HepG2 (cell line): ENCODE data around the gene DHRS12. TPM values are rescaled to one million over a fixed set of nuclear protein-coding genes. Genes with fewer than 3 reads are reported as not detected.

Source experiments
- ESRRA ChIP-seq: sonication (generic); formaldehyde crosslinking; IDR thresholded peaks from 2 replicates; pipeline ENCODE4 v1.5.1; 2020; ENCODE audit warnings: mild to moderate bottlenecking, low read depth, missing genetic modification reagents
- FLYWCH1 ChIP-seq: sonication (generic); formaldehyde crosslinking; IDR thresholded peaks from 2 replicates; pipeline ENCODE4 v1.8.1; 2023; ENCODE audit warnings: mild to moderate bottlenecking, missing genetic modification reagents
- GATAD1 ChIP-seq: IDR thresholded peaks from 2 replicates; pipeline ENCODE4 v1.6.1; 2016; ENCODE audit warnings: missing genetic modification reagents, missing compliant biosample characterization
- GLI4 ChIP-seq: sonication (generic); formaldehyde crosslinking; IDR thresholded peaks from 2 replicates; pipeline ENCODE4 v1.5.1; 2020; ENCODE audit warnings: missing genetic modification reagents, mild to moderate bottlenecking, moderate library complexity, borderline replicate concordance
- HHEX ChIP-seq: IDR thresholded peaks from 2 replicates; pipeline ENCODE4 v1.6.1; 2016; ENCODE audit warnings: control low read depth
- KDM3A ChIP-seq: IDR thresholded peaks from 2 replicates; pipeline ENCODE4 v1.6.1; 2018; ENCODE audit warnings: low read depth, missing compliant biosample characterization
- NCOR1 ChIP-seq: fragments of 200-600 bp; sonication (generic); IDR thresholded peaks from 2 replicates; pipeline ENCODE4 v1.7.0; 2017; ENCODE audit warnings: antibody characterized with exemption, low read length, borderline replicate concordance
- RCOR2 ChIP-seq: IDR thresholded peaks from 2 replicates; pipeline ENCODE4 v1.6.1; 2016; ENCODE audit warnings: missing biosample characterization, missing genetic modification reagents
- RELA ChIP-seq: sonication (generic); formaldehyde crosslinking; IDR thresholded peaks from 2 replicates; pipeline ENCODE4 v1.4.0; 2020; ENCODE audit warnings: missing genetic modification reagents
- RNF2 ChIP-seq: fragments of 450-650 bp; conservative IDR thresholded peaks from 2 replicates; pipeline ENCODE4 v1.6.1; 2016; ENCODE audit warnings: low read depth
- SMARCC2 ChIP-seq: fragments of 450-650 bp; IDR thresholded peaks from 2 replicates; pipeline ENCODE4 v1.6.1; 2017; ENCODE audit warnings: antibody characterized with exemption, mild to moderate bottlenecking
- ZBTB3 ChIP-seq: sonication (generic); formaldehyde crosslinking; IDR thresholded peaks from 2 replicates; pipeline ENCODE4 v1.4.0; 2020; ENCODE audit warnings: low read depth, mild to moderate bottlenecking, moderate library complexity, missing genetic modification reagents, borderline replicate concordance
- ZFP62 ChIP-seq: sonication (generic); formaldehyde crosslinking; IDR thresholded peaks from 2 replicates; pipeline ENCODE4 v1.4.0; 2020; ENCODE audit warnings: missing genetic modification reagents
- ZNF670 ChIP-seq: sonication (generic); formaldehyde crosslinking; IDR thresholded peaks from 2 replicates; pipeline ENCODE4 v1.8.0; 2022; ENCODE audit warnings: mild to moderate bottlenecking, missing genetic modification reagents, borderline replicate concordance
- ZNF7 ChIP-seq: IDR thresholded peaks from 2 replicates; pipeline ENCODE4 v1.6.1; 2016; ENCODE audit warnings: missing biosample characterization, missing genetic modification reagents
- ZNF777 ChIP-seq: sonication (generic); formaldehyde crosslinking; IDR thresholded peaks from 2 replicates; pipeline ENCODE4 v1.4.0; 2020; ENCODE audit warnings: missing genetic modification reagents
- polyA plus RNA-seq, 8 experiments: library from polyadenylated mRNA; depleted of rRNA in 3 of 8; stranded (reverse) in 7 of 8; unstranded in 1 of 8; fragments of >200 nt; fragmentation: Illumina TruSeq in 4 of 8; extraction: Trizol in 4 of 8; gene quantifications; 2 replicates each; pipeline versions ENCODE4 v1.2.1 to v1.2.3, GENCODE V29; 2011 to 2016; ENCODE audit warnings: low read depth in 4 of 8, missing spikeins in 1 of 8, mixed read lengths in 1 of 8; ENCODE audit not compliant: insufficient read depth in 1 of 8
- total RNA-seq, 5 experiments: library from RNA; depleted of rRNA; stranded (reverse); fragments of >200 nt; fragmentation: Illumina TruSeq; extraction: Trizol; gene quantifications; 2 replicates each; pipeline ENCODE4 v1.2.3, GENCODE V29; 2016; ENCODE audit warnings: low read depth in 1 of 5
- TF ChIP-seq, protein P1 (sequence below): sonication (generic); formaldehyde crosslinking; IDR thresholded peaks from one replicate; pipeline ENCODE4 v1.5.1; 2020; ENCODE audit warnings: mild to moderate bottlenecking, missing genetic modification reagents; ENCODE audit errors: not compliant biosample characterization
- TF ChIP-seq, protein P2 (sequence below): sonication (generic); formaldehyde crosslinking; IDR thresholded peaks from 2 replicates; pipeline ENCODE4 v1.5.1; 2020; ENCODE audit warnings: mild to moderate bottlenecking, missing genetic modification reagents, moderate library complexity
- TF ChIP-seq, protein P3 (sequence below): sonication (generic); formaldehyde crosslinking; conservative IDR thresholded peaks from 2 replicates; pipeline ENCODE4 v1.8.1; 2023; ENCODE audit warnings: missing genetic modification reagents
- TF ChIP-seq, protein P4 (sequence below): sonication (generic); formaldehyde crosslinking; IDR thresholded peaks from 2 replicates; pipeline ENCODE4 v1.8.1; 2023; ENCODE audit warnings: mild to moderate bottlenecking, missing genetic modification reagents, borderline replicate concordance

Gene DHRS12
- total and polyA plus RNA-seq, 2 of the 13 experiments (the other 11 are each of a cell fraction or from before 2014, with no cell fraction given): 7.2 to 8.4 TPM

DNA sequence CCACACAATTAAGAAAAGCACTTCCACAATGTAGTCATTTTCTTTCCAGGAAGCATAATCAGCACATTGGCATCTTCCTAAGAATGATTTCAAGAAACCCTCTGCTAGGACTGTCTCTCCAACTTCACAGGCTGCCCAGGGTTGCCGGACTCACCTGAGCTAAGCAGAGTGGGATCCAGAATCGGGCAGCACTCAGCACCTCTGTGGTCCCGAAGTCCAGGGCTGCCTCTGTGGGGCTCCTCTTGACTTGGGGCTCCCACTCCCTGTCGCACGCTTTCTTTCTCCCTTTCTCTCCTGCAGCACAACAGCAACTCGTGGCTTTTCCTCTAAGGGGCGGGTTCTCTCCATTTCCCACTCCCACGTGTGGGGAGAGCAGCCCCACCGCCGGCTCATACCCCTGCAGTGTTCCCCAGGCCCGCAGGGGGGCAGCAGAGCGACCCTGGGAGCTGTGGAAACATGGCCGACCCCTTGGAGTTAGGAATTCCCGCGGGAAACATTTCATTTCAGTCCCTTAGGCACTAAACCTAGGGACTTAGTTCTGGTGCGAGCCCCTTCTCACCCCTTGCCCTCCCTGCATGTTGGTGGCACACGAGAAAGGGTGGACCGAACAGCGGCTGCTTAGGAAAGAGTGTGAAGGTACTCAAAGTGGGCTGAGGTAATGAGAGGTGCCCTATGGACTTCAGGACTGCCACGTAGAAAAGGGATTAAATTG, 41.1 kb upstream of the DHRS12 start, which contains the start of gene TMEM272 (continued):
- TF ChIP-seq, protein P1, sequence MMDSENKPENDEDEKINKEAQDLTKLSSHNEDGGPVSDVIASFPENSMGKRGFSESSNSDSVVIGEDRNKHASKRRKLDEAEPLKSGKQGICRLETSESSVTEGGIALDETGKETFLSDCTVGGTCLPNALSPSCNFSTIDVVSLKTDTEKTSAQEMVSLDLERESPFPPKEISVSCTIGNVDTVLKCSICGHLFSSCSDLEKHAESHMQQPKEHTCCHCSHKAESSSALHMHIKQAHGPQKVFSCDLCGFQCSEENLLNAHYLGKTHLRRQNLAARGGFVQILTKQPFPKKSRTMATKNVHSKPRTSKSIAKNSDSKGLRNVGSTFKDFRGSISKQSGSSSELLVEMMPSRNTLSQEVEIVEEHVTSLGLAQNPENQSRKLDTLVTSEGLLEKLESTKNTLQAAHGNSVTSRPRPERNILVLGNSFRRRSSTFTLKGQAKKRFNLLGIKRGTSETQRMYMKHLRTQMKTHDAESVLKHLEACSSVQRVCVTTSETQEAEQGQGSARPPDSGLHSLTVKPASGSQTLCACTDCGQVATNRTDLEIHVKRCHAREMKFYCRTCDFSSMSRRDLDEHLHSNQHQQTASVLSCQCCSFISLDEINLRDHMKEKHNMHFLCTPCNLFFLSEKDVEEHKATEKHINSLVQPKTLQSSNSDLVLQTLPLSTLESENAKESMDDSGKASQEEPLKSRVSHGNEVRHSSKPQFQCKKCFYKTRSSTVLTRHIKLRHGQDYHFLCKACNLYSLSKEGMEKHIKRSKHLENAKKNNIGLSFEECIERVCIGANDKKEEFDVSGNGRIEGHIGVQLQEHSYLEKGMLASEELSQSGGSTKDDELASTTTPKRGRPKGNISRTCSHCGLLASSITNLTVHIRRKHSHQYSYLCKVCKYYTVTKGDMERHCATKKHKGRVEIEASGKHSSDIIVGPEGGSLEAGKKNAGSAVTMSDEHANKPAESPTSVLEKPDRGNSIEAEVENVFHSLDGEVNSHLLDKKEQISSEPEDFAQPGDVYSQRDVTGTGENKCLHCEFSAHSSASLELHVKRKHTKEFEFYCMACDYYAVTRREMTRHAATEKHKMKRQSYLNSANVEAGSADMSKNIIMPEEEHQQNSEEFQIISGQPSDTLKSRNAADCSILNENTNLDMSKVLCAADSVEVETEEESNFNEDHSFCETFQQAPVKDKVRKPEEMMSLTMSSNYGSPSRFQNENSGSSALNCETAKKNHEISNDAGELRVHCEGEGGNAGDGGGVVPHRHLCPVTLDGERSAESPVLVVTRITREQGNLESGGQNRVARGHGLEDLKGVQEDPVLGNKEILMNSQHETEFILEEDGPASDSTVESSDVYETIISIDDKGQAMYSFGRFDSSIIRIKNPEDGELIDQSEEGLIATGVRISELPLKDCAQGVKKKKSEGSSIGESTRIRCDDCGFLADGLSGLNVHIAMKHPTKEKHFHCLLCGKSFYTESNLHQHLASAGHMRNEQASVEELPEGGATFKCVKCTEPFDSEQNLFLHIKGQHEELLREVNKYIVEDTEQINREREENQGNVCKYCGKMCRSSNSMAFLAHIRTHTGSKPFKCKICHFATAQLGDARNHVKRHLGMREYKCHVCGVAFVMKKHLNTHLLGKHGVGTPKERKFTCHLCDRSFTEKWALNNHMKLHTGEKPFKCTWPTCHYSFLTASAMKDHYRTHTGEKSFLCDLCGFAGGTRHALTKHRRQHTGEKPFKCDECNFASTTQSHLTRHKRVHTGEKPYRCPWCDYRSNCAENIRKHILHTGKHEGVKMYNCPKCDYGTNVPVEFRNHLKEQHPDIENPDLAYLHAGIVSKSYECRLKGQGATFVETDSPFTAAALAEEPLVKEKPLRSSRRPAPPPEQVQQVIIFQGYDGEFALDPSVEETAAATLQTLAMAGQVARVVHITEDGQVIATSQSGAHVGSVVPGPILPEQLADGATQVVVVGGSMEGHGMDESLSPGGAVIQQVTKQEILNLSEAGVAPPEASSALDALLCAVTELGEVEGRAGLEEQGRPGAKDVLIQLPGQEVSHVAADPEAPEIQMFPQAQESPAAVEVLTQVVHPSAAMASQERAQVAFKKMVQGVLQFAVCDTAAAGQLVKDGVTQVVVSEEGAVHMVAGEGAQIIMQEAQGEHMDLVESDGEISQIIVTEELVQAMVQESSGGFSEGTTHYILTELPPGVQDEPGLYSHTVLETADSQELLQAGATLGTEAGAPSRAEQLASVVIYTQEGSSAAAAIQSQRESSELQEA: peak; percentile 37
- no peak for TF ChIP-seq KDM3A (CRISPR knock-in tag)
- TF ChIP-seq GATAD1 (CRISPR knock-in tag): peak; percentile 32; the same call in 1 of the 2 replicates
- 0 out of 2 replicates have a peak, but pooled peaks have one; percentile 21 for TF ChIP-seq NCOR1
- TF ChIP-seq RCOR2 (CRISPR knock-in tag): no peak
- no peak for TF ChIP-seq ZNF670
- no peak for TF ChIP-seq ZNF777 (CRISPR knock-in tag)
- no peak for TF ChIP-seq GLI4 (CRISPR knock-in tag)
- TF ChIP-seq, protein P2, sequence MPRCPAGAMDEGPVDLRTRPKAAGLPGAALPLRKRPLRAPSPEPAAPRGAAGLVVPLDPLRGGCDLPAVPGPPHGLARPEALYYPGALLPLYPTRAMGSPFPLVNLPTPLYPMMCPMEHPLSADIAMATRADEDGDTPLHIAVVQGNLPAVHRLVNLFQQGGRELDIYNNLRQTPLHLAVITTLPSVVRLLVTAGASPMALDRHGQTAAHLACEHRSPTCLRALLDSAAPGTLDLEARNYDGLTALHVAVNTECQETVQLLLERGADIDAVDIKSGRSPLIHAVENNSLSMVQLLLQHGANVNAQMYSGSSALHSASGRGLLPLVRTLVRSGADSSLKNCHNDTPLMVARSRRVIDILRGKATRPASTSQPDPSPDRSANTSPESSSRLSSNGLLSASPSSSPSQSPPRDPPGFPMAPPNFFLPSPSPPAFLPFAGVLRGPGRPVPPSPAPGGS: no peak
- TF ChIP-seq ZNF7: no peak
- no peak for TF ChIP-seq RELA (CRISPR knock-in tag)
- TF ChIP-seq ZFP62: no peak
- TF ChIP-seq, protein P3, sequence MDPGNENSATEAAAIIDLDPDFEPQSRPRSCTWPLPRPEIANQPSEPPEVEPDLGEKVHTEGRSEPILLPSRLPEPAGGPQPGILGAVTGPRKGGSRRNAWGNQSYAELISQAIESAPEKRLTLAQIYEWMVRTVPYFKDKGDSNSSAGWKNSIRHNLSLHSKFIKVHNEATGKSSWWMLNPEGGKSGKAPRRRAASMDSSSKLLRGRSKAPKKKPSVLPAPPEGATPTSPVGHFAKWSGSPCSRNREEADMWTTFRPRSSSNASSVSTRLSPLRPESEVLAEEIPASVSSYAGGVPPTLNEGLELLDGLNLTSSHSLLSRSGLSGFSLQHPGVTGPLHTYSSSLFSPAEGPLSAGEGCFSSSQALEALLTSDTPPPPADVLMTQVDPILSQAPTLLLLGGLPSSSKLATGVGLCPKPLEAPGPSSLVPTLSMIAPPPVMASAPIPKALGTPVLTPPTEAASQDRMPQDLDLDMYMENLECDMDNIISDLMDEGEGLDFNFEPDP (CRISPR knock-in tag): no peak
- TF ChIP-seq ESRRA (CRISPR knock-in tag): no peak
- no peak for TF ChIP-seq HHEX (CRISPR knock-in tag)
- TF ChIP-seq, protein P4, sequence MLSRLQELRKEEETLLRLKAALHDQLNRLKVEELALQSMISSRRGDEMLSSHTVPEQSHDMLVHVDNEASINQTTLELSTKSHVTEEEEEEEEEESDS (CRISPR knock-in tag): no peak
- TF ChIP-seq RNF2: no peak
- no peak for TF ChIP-seq SMARCC2
- no peak for TF ChIP-seq ZBTB3 (CRISPR knock-in tag)
- no peak for TF ChIP-seq FLYWCH1 (CRISPR knock-in tag)
